ENCODE results near the gene FJX1. TPM values are rescaled to one million over a fixed set of nuclear protein-coding genes. Genes with fewer than 3 reads are reported as not detected.

The FJX1 gene, protein sequence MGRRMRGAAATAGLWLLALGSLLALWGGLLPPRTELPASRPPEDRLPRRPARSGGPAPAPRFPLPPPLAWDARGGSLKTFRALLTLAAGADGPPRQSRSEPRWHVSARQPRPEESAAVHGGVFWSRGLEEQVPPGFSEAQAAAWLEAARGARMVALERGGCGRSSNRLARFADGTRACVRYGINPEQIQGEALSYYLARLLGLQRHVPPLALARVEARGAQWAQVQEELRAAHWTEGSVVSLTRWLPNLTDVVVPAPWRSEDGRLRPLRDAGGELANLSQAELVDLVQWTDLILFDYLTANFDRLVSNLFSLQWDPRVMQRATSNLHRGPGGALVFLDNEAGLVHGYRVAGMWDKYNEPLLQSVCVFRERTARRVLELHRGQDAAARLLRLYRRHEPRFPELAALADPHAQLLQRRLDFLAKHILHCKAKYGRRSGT
- total RNA-seq = 28.8 TPM
- long read RNA-seq, transcript FJX1-201 (1 exons, 2,450 nt) = major isoform, 12 of 12 reads
- long read RNA-seq, partial matches to known transcripts = 0 of 12 reads
- long read RNA-seq, other reads (novel, unspliced or antisense) = 0 of 12 reads

DNA sequence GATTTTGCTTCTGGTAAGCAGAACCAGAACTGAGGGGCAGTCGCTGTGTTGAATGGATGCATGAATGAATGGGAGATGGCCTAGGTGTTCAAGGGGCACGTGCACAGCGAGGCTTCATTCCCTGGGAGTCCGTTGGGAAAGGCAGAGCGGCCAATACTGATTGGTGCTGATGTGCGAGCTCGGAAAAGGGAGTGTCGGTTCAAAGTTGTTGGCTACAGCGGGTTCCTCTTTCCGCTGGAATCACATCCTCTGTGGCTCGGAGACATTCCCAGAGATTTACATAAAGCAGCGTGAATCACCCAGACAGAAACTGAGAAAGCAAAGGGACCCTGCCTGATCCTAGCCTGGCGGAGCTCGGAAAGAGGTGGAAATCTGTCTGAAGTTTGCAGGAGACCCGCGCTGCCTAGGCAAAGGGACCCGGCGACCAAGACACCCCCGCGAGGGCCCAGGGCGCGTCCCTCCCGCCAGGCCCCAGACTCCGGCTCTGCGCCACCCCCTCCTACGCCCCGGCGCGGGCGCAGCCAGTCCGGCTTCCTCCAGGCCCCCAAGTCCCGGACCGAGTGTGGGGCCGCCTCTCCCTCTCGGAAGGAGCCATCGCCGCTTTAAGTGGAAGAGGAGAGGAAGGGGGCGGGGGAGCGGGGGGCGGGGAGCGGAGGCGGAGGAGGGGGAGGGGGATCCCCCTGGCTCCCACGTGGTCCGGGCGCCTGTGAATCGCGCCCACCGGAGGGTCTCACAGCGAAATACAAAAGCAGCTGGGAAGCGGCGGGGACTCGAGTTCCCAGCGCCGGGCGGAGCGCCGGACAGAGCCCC lies at the start of gene FJX1:
Gene FJX1, plus strand, starts transcription at position 774 of the 810 bp plus-strand sequence. CDS start 177 bp downstream, outside the sequence.
- DNase-seq (ENCODE audit: low spot score) = no peak

DNA sequence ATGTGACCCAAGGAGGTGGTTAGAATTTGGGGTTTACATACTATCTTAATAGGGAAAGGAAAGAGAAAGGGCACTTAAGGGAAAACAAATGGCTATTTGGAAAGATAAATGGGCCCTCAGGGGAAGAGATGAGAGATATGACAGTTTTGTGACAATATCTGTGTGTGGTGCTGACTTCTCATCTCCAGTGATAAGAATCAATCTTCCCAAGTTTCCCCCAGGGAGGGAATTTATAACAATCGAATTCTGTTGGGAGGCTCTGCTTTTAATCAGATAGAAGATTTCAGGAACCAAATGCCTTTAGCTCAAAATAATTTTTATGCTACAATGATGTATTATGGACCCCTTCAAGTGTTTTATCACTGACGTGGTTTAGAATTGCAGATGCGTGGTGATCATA lies 46.6 kb upstream of the FJX1 start:
- DNase-seq (ENCODE audit: low spot score) = no peak

DNA sequence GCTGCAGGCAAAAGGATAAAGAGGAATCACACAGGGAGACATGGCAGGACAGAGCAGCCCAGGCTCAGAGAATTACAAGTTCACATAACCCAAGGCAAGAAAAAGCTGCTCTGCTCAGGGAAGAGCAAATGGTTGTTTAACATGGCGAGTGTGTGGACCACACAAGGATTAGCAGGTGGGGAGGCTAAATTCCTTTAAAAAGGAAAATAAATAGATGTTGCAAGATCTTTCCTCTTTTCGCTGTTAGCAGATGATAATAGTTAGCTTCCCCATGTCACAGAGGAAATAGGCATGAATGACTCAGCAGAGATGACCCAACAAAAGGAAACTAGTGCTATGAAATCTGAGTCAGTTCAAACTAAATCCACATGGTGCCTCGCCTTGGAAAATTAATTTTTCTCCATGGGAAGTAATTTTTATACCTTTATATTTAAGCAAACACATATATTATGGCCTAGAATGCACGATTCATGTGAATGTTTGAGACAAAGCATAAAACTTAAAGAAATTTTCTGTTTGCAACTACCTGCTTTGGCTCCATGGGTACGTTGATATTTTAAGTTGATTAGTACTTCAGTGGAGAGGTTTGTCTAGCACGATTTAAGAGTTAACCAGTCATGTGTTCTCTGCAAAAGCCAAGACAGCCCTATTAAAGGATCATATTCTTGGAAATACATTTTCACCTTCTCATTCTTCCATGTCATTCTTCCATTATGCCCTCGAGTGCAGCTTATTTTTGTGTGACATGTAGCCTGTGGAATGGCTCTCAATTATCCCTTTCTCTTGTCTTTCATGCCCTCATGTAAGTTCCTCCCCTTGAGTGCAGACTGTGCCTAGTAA lies 38.5 kb upstream of the FJX1 start:
- DNase-seq (ENCODE audit: low spot score) = no peak

DNA sequence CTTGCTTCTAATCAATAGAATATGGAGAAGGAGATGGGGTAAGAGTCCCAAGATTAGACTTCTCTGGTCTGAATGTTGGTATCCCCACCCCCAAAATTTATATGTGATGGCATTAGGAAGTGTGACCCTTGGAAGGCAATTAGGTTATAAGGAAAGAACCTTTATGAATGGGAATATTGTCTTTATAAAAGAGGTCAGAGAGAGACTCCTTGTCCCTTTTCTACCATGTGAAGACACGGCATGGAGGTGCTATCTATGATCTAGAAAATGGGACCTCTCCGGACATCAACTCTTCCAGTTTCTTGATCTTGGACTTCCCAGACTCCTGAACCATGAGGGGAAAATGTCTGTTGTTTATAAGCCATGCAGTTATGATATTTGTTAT lies 37.9 kb upstream of the FJX1 start:
- no peak for DNase-seq (ENCODE audit: low spot score)

DNA sequence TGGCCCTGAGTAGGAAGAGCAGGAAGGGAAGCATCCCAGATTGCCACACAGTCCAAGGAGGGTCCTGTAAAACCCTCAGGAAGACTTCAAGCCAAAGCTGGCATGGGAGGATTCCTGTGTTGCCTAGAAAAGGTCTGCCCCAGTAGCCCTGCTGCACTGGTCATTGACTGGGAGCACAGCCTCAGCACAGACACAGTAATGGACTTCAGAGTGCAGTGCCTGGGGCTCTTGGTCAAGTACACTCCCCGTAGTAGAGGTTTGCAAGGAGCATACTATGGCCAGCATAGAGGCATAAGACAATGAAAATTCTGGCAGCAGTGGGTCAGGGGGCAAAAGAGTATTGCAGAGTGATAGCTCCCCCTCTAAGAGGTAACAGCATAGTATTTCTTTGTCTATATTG lies 36.2 kb upstream of the FJX1 start:
- no peak for DNase-seq (ENCODE audit: low spot score)

DNA sequence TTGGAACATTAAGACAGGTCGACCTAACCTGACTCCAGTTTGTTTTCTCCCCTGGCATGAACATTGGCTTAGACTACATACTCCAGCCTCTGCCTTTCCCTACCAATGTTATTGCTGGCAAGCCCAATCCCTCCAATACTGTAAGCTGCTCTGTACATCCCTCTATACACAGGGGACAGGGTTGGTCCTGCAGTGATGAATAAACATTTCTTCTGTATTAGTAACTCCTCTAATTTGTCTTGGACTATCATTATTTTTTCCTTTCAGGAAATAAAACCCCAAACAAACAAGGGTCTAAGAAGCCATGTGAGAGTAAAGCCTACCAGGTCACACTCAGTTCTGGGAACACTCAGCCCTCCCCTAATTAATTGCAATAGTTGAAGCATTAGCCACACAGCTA lies 35.1 kb upstream of the FJX1 start:
- no peak for DNase-seq (ENCODE audit: low spot score)

DNA sequence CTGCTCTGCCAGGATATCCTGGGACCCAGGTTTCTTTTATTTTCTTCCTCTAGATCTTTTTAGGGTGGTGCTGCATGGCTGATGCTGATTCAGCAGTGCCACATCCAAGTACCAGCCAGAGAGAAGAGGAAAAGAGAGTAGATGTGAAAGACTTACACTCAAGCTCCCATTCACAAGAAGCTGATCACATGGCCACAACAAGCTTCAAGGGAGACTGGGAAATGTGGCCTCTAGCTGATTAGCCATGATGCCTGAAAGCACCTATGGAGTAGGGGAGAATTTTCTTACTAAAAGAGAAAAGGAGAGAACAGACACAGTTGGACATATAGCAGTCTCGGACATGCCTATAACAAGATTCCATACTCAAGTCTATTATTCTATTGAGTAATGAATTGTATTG lies 34.4 kb upstream of the FJX1 start:
- no peak for DNase-seq (ENCODE audit: low spot score)

DNA sequence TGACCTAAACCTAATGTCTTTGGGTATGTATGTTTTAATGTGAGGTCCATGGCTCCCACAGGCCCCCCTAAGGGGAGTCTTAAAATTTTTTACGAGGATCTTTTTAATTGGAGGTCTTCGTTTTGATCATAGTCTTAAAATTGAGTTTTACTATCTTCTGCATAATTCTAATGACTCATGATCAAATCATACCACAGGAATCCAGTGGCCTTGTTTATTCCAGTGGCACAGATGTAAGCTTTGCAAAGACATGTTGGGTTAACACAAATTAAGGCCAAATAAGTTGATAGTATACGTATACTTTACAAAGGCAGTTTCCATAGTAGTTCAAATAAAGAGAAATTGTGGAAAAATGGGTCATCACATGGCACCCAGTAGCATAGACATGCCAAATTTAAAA lies 33.9 kb upstream of the FJX1 start:
- no peak for DNase-seq (ENCODE audit: low spot score)

DNA sequence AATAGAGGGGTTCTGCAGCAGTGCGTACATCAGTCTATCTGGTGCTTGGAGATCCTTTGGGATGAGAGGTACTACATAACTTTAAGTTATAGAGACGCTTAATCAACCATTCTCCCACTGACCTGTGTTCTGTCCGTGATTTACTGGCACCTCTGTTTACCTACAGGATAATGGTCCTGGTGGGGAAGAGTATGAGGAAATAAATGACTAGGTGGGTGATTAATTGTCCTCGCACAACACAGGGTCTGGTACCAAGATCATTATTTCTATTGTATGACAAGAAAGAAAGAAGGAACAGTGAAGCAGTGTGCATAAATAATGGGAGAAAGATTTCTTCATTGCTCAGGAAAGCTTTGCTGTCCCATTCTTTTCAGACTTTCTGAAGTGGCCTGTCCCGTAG lies 32.8 kb upstream of the FJX1 start:
- DNase-seq (ENCODE audit: low spot score) = no peak

DNA sequence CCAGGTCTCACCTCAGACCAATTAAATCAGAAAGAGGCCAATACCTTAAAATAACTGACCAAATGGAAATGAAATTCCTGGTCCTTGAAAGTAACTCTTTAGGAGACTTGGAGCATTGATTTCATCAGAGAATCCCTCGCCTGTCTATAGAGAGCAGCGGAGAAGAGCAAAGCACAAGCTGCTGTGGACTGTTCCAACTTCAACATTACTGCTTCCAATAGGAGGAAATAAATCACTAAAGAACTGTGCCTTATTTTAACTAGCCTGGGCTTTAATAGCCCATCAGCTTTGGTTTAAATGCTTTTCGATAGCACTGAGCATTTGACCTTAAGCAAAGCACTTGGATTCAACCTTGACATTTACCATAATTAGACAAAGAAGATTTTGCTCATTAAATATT lies 32.0 kb upstream of the FJX1 start:
- DNase-seq (ENCODE audit: low spot score) = no peak

DNA sequence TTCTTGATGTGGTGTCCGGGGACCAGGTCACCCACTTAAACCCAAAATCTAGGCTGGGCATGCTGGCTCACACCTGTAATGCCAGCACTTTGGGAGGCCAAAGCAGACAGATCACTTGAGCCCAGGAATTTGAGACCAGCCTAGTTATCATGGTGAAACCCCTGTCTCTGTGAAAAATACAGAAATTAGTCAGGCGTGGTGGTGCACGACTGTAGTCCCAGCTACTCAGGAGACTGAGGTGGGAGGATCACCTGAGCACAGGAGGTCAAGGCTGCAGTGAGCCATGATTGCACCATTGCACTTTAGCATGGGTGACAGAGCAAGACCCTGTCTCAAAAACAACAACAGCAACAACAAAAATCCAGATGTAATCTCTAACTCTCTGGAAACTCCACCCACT lies 30.3 kb upstream of the FJX1 start:
- no peak for DNase-seq (ENCODE audit: low spot score)

DNA sequence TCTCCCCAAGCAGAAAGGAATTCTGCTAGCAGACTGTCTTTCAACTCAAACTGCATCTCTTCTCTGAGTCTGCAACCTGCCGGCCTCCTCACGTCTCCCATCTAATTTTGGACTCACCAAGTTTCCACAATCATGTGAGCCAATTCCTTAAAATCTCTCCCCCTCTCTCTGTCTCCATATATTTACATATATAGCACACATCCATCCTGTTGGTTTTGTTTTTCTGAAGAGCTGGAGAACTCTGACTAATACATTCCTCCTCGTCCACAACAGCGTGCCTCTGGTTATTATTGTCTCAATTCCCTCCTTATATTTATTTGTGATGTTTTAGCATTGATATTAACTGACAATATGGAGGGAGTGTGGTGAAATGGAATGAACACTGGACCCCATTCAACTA lies 29.6 kb upstream of the FJX1 start:
- DNase-seq (ENCODE audit: low spot score) = no peak

DNA sequence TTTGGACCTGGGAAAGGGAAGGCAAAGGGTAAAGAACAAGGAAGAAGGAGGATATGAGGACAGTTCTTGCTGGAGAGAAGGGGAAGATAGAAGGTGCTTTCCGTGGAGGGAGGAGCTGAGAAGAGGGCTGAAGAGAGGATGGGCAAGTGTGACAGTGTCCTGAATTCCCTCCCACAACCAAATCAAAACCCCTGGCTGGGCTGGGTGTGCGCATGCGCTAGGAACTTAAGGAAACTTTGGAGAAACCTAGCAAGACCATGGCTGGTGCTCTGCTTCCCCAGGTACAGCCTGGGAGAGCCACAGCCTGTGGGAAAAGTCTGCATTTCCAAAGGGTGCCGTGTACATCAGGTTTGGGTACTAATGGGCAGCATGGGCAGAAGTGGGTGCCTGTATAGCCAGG lies 29.0 kb upstream of the FJX1 start:
- no peak for DNase-seq (ENCODE audit: low spot score)

DNA sequence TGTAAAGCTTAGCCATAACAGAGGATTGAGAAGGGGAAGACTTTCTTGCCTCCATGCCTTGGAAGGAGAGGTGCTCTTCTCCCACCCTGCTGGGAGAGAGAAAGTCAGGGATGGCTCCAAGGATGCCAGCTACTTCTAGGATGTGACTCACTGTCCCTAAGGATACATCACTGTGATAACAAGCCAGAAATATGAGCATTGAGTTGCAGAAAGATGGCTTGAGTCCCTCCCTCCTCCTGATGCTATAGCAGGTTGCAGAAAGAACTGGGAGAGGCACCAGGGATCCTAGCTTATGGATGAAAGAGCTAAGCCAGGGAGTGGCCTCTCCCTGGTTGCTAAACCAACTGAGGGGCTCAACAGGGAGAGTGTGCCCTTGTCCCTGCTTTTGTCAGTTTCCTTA lies 27.8 kb upstream of the FJX1 start:
- no peak for DNase-seq (ENCODE audit: low spot score)

DNA sequence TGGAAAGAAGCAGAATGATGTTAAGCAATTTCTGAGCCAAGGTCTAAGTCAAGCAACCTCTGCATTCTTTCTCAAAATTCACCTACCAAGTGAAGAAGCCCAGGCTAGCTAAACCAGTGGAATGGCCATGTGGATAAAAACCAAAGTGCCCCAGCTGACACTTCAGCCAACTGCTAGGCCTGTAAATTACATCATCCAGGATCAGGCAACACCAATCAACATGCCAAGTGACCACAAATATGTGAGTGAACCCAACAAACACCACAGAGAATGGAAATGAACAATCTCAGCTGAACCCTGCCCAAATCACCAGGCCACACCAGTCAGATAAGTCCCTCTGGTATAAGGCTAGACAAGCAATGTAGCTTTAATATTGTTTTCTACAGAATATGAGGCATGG lies 25.1 kb upstream of the FJX1 start:
- no peak for DNase-seq (ENCODE audit: low spot score)

DNA sequence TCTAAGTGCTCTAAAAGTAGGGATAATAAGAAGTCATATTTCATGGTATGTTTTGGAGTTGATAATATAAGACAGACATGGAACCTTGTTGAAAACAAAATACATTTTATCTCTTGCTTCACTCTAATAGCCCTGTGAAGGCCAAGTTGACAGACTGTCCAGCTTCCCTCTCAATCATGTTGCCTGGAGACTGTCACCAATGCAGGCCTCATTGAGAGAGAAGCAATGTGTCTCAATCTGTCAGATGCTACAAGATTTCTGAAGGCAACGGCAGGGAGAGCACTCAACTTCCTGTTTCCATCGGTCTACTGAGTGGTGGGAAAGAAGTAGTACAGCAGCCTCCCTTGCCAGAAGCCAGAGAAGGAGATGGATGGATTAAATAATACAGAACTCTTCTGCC lies 23.6 kb upstream of the FJX1 start:
- DNase-seq (ENCODE audit: low spot score) = no peak

DNA sequence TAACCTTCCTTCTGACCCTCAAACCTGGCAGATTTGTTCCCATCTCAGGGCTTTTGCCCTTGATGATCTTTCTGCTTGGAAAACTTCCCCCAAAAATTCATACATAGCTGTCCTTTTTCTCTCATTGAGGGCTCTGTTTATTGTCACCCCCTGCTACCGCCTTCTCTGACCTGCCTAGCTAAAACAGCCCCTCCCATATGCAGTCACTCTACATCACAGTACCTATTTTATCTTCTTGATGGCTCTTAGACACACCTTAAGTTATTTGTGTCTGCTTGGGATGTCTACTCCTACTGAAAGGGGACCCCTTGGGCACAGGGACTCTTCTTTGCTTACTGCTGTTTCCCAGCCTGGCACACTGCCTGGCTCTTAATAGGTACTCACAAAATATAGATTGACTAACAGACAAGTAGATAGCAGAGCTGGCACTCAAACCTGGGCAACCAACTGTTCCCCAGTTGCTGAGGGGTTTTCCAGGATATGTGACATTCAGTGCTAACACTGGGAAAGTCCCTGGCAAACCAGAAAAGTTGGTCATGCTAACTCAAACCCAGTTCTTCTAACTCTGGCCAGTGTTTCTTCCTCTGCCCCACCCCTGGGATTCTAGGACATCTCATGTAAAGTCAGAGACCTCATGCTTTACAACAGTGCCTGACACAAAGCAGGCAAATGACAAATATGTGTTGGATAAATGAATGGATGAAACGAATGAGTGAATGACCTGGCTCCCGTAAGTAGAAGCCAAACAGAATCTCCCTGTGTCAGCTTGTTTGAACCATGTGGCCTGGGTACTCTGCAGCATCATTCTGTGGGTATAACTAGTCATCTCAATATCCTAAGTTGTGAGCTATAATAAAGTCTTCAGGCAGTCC lies 19.8 kb upstream of the FJX1 start:
- no peak for DNase-seq (ENCODE audit: low spot score)

DNA sequence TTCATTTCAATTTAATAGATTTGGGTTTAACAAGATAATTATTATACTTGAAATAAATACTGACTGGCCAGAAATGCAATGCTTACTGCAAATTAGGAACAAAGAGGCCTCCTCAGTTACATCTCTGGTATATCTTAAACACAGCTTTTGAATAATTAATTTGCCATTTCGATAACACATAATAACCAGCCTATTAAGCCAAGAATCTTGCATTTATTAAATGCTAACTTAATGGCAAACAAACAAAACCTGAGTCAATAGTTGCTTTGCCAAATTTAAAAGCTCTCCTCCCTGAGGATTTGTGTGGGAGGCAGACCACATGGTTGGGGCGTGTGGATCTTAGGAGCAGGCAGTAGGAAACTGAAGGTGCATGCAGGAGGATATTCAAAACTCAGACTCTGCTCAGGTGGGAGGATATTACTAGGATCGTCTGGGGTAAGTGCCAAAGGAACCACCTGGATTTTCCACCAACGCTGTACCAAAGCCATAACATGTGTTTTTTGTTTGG lies 17.9 kb upstream of the FJX1 start:
- no peak for DNase-seq (ENCODE audit: low spot score)

DNA sequence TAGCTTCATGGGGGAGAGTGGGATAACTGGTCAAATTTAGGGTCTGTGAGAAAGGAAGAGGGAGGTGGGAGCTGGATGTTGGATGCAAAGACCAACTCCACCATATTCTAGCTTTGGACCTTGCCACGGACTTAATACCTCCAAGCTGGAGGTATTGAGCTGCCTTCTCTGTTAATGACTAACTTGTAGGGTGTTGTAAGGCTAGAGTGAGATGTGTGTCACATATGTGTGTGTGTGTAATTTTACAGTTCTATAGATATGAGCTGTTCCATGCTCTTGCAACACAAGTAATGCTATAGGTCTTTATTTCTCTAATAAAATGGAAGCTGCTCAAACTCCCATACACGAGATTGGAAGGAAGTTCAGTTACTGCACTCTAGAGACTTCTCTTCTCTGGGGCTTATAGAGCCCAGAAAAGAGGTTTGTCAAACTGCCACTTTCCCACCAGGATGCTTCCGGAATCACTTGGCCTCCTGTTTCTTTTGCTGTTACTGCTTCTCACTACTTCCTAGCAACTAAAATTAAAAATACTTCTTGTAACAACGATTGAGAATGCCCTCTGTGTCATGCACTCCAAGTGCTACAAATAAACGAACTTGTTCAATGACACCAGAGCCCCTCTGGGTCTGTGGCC lies 16.0 kb upstream of the FJX1 start:
- DNase-seq (ENCODE audit: low spot score) = no peak

DNA sequence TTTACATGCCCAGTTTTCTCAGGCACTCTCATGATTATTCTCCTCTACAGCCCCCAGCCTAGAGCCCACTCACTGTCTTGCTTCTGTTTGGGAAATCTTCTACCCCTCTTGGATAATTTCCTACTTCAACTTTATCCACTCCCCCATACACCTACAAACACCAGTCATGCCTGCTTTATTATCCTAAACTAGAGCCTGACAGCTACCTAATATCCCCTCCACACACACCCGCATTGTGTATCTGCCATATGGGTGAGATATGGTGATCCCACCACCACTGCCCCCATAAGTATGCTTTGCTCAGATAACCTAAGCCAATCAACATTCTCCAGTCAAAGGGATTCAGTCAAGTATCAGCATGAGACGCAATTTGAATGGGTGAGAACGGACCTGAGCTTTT lies 15.3 kb upstream of the FJX1 start:
- DNase-seq (ENCODE audit: low spot score) = no peak

Measured in mesenteric fat pad (tissue), 1 donor.